GM18868 (cell line): Measurements from ENCODE around the gene PAX9.

Source experiments
- ATAC-seq: cut with Tn5 transposase; IDR thresholded peaks from one replicate; pipeline ENCODE4 v1.9.1; 2021; ENCODE audit warnings: mild to moderate bottlenecking, moderate library complexity; ENCODE audit not compliant: unreplicated experiment

Gene PAX9

GRCh38 chr14:36655963-36656686 lies 5.5 kb upstream of the PAX9 start:
- peak; percentile 38 for ATAC-seq

- ATAC-seq = no peak
Observed at GRCh38 chr14:36656687-36657398, 4.8 kb upstream of the PAX9 start.

- no peak for ATAC-seq
Observed at GRCh38 chr14:36657399-36658122, 4.1 kb upstream of the PAX9 start.

GRCh38 chr14:36658123-36659009 lies 3.3 kb upstream of the PAX9 start:
- ATAC-seq = no peak

GRCh38 chr14:36659010-36659821 lies 2.4 kb upstream of the PAX9 start:
- no peak for ATAC-seq

- no peak for ATAC-seq
Observed at GRCh38 chr14:36659822-36660735, 1.6 kb upstream of the PAX9 start.

- ATAC-seq = peak; percentile 14
Observed at GRCh38 chr14:36660736-36661505, 739 bp upstream of the PAX9 start.

GRCh38 chr14:36662258-36662542 lies 540 bp downstream of the PAX9 start:
- ATAC-seq = no peak

GRCh38 chr14:36662543-36663403 lies 1.1 kb downstream of the PAX9 start:
- ATAC-seq = no peak

GRCh38 chr14:36663404-36664321 lies 2.0 kb downstream of the PAX9 start:
- ATAC-seq = no peak

- no peak for ATAC-seq
Observed at GRCh38 chr14:36664322-36665193, 2.9 kb downstream of the PAX9 start.

GRCh38 chr14:36665887-36666415 lies 4.3 kb downstream of the PAX9 start:
- no peak for ATAC-seq

- no peak for ATAC-seq
Observed at GRCh38 chr14:36666416-36667206, 5.0 kb downstream of the PAX9 start.

- ATAC-seq = no peak
Observed at GRCh38 chr14:36667679-36668078, 6.0 kb downstream of the PAX9 start.
